HepG2 (cell line): ENCODE results near the gene ST3GAL2. TPM values are rescaled to one million over a fixed set of nuclear protein-coding genes. Genes with fewer than 3 reads are reported as not detected.

Experiments used
- ATAC-seq: fragments of 200-7000 bp; cut with Tn5 transposase; 3 replicates; pipeline ENCODE4 v1.9.1; 2020; ENCODE audit warnings: mild to moderate bottlenecking, moderate library complexity
- BruUV-seq: library from RNA; stranded (reverse); fragments of 400-500 nt; replicated peaks from 2 replicates; lab custom pipeline; 2021; lab: Mats Ljungman, UMichigan
- CTCF ChIA-PET: fragments of 300-600 bp; formaldehyde crosslinking; extraction: SDS; loops from one replicate; lab custom pipeline; 2021; ENCODE audit warnings: low total read pairs, inconsistent platforms, low intra/inter-chr PET ratio; lab: Yijun Ruan, JAX
- POLR2A ChIA-PET: fragments of 350-600 bp; sonication (Branson Sonifier 250); formaldehyde crosslinking; loops from one replicate; lab custom pipeline; 2020; ENCODE audit warnings: antibody characterized with exemption, inconsistent platforms; lab: Yijun Ruan, JAX
- DNase-seq: peaks from one replicate; pipeline ENCODE4 v3.0.0-alpha.2; 2015; ENCODE audit warnings: low spot score
- FAIRE-seq: peaks from 3 replicates; lab custom pipeline; 2011; peaks lifted over from hg19 to GRCh38; lab: Jason Lieb, UNC
- H2AFZ ChIP-seq: one replicate; pipeline ENCODE4 v1.6.1; 2011; ENCODE audit warnings: low read length, inconsistent platforms
- H3K27ac ChIP-seq: fragments of 300-600 bp; 3 replicates; pipeline ENCODE4 v1.8.0; 2011; ENCODE audit warnings: mixed run types, mild to moderate bottlenecking, mixed read lengths, low read length, inconsistent platforms; ENCODE audit not compliant: insufficient read depth; ENCODE audit errors: extremely low read length
- H3K27me3 ChIP-seq, 2 experiments: fragments of 200-600 bp in 1 of 2; 2 replicates in 1 of 2; 3 replicates in 1 of 2; pipeline versions ENCODE4 v1.6.0 to v1.8.0; 2011; ENCODE audit warnings: low read length in 2 of 2, mild to moderate bottlenecking in 2 of 2, moderate library complexity in 2 of 2, inconsistent platforms in 1 of 2; ENCODE audit not compliant: insufficient read depth in 2 of 2, control insufficient read depth in 1 of 2
- H3K36me3 ChIP-seq, 2 experiments: fragments of 200-600 bp in 1 of 2; replicated peaks in 1 of 2; 2 replicates in 1 of 2; 3 replicates in 1 of 2; pipeline versions ENCODE4 v1.5.1 to v1.8.0; 2011; ENCODE audit warnings: low read length in 2 of 2, inconsistent platforms in 1 of 2; ENCODE audit not compliant: insufficient read depth in 2 of 2, control insufficient read depth in 1 of 2
- H3K4me1 ChIP-seq: 2 replicates; pipeline ENCODE4 v1.5.1; 2012; ENCODE audit warnings: low read length, inconsistent platforms; ENCODE audit not compliant: insufficient read depth
- H3K4me2 ChIP-seq: 2 replicates; pipeline ENCODE4 v1.6.0; 2011; ENCODE audit warnings: low read depth, low read length, inconsistent platforms
- H3K4me3 ChIP-seq, 3 experiments: fragments of 200-600 bp in 1 of 3; sonication (generic), shearing (Covaris generic) in 1 of 3; replicated peaks in 1 of 3; 2 replicates each; pipeline ENCODE4 v1.5.1; 2011 to 2016; ENCODE audit warnings: low read length in 3 of 3, inconsistent platforms in 2 of 3, low read depth in 2 of 3, mild to moderate bottlenecking in 2 of 3, control low read depth in 1 of 3, mixed read lengths in 1 of 3; ENCODE audit not compliant: insufficient read depth in 1 of 3
- H3K79me2 ChIP-seq: one replicate; pipeline ENCODE4 v1.6.1; 2011; ENCODE audit warnings: low read length, inconsistent platforms; ENCODE audit not compliant: insufficient read depth
- H3K9ac ChIP-seq: 2 replicates; pipeline ENCODE4 v1.6.0; 2011; ENCODE audit warnings: mild to moderate bottlenecking, low read depth, low read length, inconsistent platforms; ENCODE audit not compliant: insufficient read depth
- H3K9me3 ChIP-seq: 2 replicates; pipeline ENCODE4 v1.5.1; 2012; ENCODE audit warnings: mild to moderate bottlenecking, low read length
- H4K20me1 ChIP-seq: 2 replicates; pipeline ENCODE4 v1.6.0; 2011; ENCODE audit warnings: inconsistent platforms, mild to moderate bottlenecking, low read length, moderate library complexity; ENCODE audit not compliant: insufficient read depth
- ATM ChIP-seq: fragments of 450-650 bp; IDR thresholded peaks from 2 replicates; pipeline ENCODE4 v1.7.1; 2017; ENCODE audit warnings: mild to moderate bottlenecking, borderline replicate concordance
- GLMP ChIP-seq: sonication (generic); formaldehyde crosslinking; IDR thresholded peaks from 2 replicates; pipeline ENCODE4 v1.9.0; 2021; ENCODE audit warnings: missing genetic modification reagents, mild to moderate bottlenecking, borderline replicate concordance
- HOXA3 ChIP-seq: sonication (generic); formaldehyde crosslinking; IDR thresholded peaks from 2 replicates; pipeline ENCODE4 v1.5.0; 2020; ENCODE audit warnings: missing genetic modification reagents
- ISL2 ChIP-seq: sonication (generic); formaldehyde crosslinking; IDR thresholded peaks from 2 replicates; pipeline ENCODE4 v1.5.0; 2020; ENCODE audit warnings: missing genetic modification reagents
- MIER2 ChIP-seq: IDR thresholded peaks from 2 replicates; pipeline ENCODE4 v1.6.1; 2016; ENCODE audit warnings: missing biosample characterization, missing genetic modification reagents
- RAD51 ChIP-seq: fragments of 450-650 bp; IDR thresholded peaks from 2 replicates; pipeline ENCODE4 v1.6.1; 2016; ENCODE audit warnings: borderline replicate concordance
- RARG ChIP-seq: sonication (generic); formaldehyde crosslinking; IDR thresholded peaks from 2 replicates; pipeline ENCODE4 v1.4.0; 2020; ENCODE audit warnings: low read depth, mild to moderate bottlenecking, missing genetic modification reagents
- ZBTB33 ChIP-seq: sonication (generic); formaldehyde crosslinking; IDR thresholded peaks from 2 replicates; pipeline ENCODE4 v1.4.0; 2020; ENCODE audit warnings: missing genetic modification reagents
- ZEB1 ChIP-seq: IDR thresholded peaks from 2 replicates; pipeline ENCODE4 v1.6.1; 2012; ENCODE audit warnings: mild to moderate bottlenecking, low read depth, inconsistent platforms; ENCODE audit not compliant: insufficient replicate concordance
- ZNF549 ChIP-seq: sonication (generic); formaldehyde crosslinking; IDR thresholded peaks from 2 replicates; pipeline ENCODE4 v1.5.0; 2020; ENCODE audit warnings: missing genetic modification reagents
- ZNF589 ChIP-seq: sonication (generic); formaldehyde crosslinking; conservative IDR thresholded peaks from 2 replicates; pipeline ENCODE4 v1.8.0; 2022; ENCODE audit warnings: mild to moderate bottlenecking, moderate library complexity, missing genetic modification reagents
- ZNF790 ChIP-seq: sonication (generic); formaldehyde crosslinking; IDR thresholded peaks from 2 replicates; pipeline ENCODE4 v1.8.0; 2022; ENCODE audit warnings: missing genetic modification reagents, mild to moderate bottlenecking, borderline replicate concordance
- ZNF792 ChIP-seq: IDR thresholded peaks from 2 replicates; pipeline ENCODE4 v1.6.1; 2016
- WGBS: methylation state at CpG from one replicate; pipeline ENCODE4 v1.1.6; 2017; ENCODE audit warnings: low lambda C conversion rate; 5-methylcytosine and 5-hydroxymethylcytosine counted together
- in situ Hi-C: cut with HindIII; loops from 2 replicates; pipeline ENCODE4 v1.10.0; 2017; ENCODE audit warnings: low pct_unique_long_range_greater_than_20kb; ENCODE audit not compliant: extremely low pct_ligation_motif_present
- intact Hi-C: fragments of 100-400 bp; cut with micrococcal nuclease; formaldehyde crosslinking; loops from one replicate; pipeline ENCODE4 v1.10.0; 2022; ENCODE audit not compliant: unreplicated experiment
- polyA plus RNA-seq, 8 experiments: library from polyadenylated mRNA; depleted of rRNA in 3 of 8; stranded (reverse) in 7 of 8; unstranded in 1 of 8; fragments of >200 nt; fragmentation: Illumina TruSeq in 4 of 8; extraction: Trizol in 4 of 8; gene quantifications; 2 replicates each; pipeline versions ENCODE4 v1.2.1 to v1.2.3, GENCODE V29; 2011 to 2016; ENCODE audit warnings: low read depth in 4 of 8, missing spikeins in 1 of 8, mixed read lengths in 1 of 8; ENCODE audit not compliant: insufficient read depth in 1 of 8
- total RNA-seq, 5 experiments: library from RNA; depleted of rRNA; stranded (reverse); fragments of >200 nt; fragmentation: Illumina TruSeq; extraction: Trizol; gene quantifications; 2 replicates each; pipeline ENCODE4 v1.2.3, GENCODE V29; 2016; ENCODE audit warnings: low read depth in 1 of 5
- TF ChIP-seq, protein P1 (sequence below): sonication (generic); formaldehyde crosslinking; IDR thresholded peaks from 2 replicates; pipeline ENCODE4 v1.4.0; 2020; ENCODE audit warnings: mild to moderate bottlenecking, low read depth, missing genetic modification reagents

ST3GAL2 gene
- total and polyA plus RNA-seq, 2 of the 13 experiments (the other 11 are each of a cell fraction or from before 2014, with no cell fraction given): 16.3 to 24.9 TPM

GRCh38 chr16:70390774-70391173, 48.1 kb downstream of the ST3GAL2 start:
- peaks cover 4% of the 10 kb centered on the region; the same call in 1 of the 2 replicates for H3K4me1 ChIP-seq
- TF ChIP-seq ATM (no peak), ZBTB33 (CRISPR knock-in tag) (peak; percentile 94)
- no peak for DNase-seq
- no peak overlapping the region for H3K9ac ChIP-seq
- intact Hi-C loops (no loop called here), in situ Hi-C loops (no loop called here)
- ChIA-PET POLR2A (interaction anchor here (4.2 kb wide), 1 partner anchor 10 kb away, joined by 21 read pairs; no protein-coding TSS in a partner anchor), CTCF (no interaction called here)
- BruUV-seq: no TSS peak
- no peaks in the 10 kb centered on the region; the same call in 1 of the 2 replicates for H4K20me1 ChIP-seq
- no peak overlapping the region for H3K4me3 ChIP-seq
- FAIRE-seq: no peak
- peaks cover 14 to 46% of the 10 kb centered on the region in 2 experiments for H3K36me3 ChIP-seq
- ATAC-seq: no peak
- no peaks in the 10 kb centered on the region for H3K79me2 ChIP-seq
- H3K9me3 ChIP-seq: no peaks in the 10 kb centered on the region
- H2AFZ ChIP-seq: no peak overlapping the region
- H3K27ac ChIP-seq: no peak overlapping the region
- H3K27me3 ChIP-seq: no peaks in the 10 kb centered on the region
- 94% methylated on average over 5 of the region's 5 CpGs for WGBS
- no peak overlapping the region for H3K4me2 ChIP-seq

DNA sequence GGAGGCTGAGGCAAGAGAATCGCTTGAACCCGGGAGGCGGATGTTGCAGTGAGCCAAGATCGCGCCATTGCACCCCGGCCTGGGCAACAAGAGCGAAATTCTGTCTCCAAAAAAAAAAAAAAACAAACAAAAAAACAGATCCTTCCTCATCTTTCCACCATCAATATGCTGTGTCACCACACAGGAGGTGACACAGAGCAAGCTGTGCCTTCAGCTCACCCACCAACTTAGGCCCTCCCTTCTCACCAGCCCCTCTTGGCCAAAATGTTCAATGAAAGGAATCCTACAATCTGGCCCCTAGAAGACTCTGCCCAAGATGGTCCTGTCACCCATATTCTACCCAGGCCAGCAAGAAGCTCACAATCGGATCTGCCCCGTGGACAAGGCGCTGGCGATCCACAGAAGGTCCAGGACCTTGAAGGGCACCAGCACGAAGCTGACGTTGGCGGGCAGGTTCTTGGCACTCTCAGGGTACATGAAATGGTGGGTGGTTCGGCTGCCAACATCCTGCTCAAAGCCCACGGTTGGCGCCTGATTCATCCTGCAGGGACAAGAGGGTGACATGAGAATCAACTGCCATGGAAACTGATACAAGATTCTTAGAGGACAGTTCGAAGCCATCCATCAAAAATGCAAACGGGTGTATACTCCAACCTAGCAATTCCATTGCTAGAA, 50.8 kb downstream of the ST3GAL2 start:
- ChIA-PET CTCF (no interaction called here), POLR2A (no interaction called here)
- Histone ChIP-seq H3K9me3 (no peaks in the 10 kb centered on the region), H3K79me2 (no peaks in the 10 kb centered on the region), H3K27ac (no peak overlapping the region), H2AFZ (no peak overlapping the region), H4K20me1 (no peaks in the 10 kb centered on the region), H3K36me3 (peaks cover 2 to 38% of the 10 kb centered on the region in 2 experiments; a peak in 3 of 5 replicates), H3K4me3 (no peak overlapping the region), H3K9ac (no peak overlapping the region), H3K4me1 (no peaks in the 10 kb centered on the region), H3K27me3 (no peaks in the 10 kb centered on the region), H3K4me2 (no peak overlapping the region)
- no TSS peak for BruUV-seq
- WGBS: 97% methylated on average over 19 of the region's 19 CpGs
- in situ Hi-C loops (no loop called here), intact Hi-C loops (no loop called here)
- no peak for ATAC-seq
- no peak for FAIRE-seq
- no peak for DNase-seq
- TF ChIP-seq GLMP (CRISPR knock-in tag) (no peak), HOXA3 (CRISPR knock-in tag) (no peak), ZNF549 (CRISPR knock-in tag) (no peak), ISL2 (CRISPR knock-in tag) (no peak), RAD51 (no peak), ZNF792 (CRISPR knock-in tag) (no peak), RARG (CRISPR knock-in tag) (no peak), ZNF589 (CRISPR knock-in tag) (no peak), ZNF790 (CRISPR knock-in tag) (no peak), MIER2 (CRISPR knock-in tag) (no peak), ZEB1 (no peak)
- TF ChIP-seq, protein P1, sequence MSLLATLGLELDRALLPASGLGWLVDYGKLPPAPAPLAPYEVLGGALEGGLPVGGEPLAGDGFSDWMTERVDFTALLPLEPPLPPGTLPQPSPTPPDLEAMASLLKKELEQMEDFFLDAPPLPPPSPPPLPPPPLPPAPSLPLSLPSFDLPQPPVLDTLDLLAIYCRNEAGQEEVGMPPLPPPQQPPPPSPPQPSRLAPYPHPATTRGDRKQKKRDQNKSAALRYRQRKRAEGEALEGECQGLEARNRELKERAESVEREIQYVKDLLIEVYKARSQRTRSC: no peak
